ENCODE data around the gene SCPEP1. TPM values are rescaled to one million over a fixed set of nuclear protein-coding genes. Genes with fewer than 3 reads are reported as not detected.

The SCPEP1 gene
- total RNA-seq, 6 experiments from 2014 or later = 9.2 to 35.4 (median 24.8) TPM

GRCh38 chr17:57050306-57050705 lies 72.4 kb downstream of the SCPEP1 start:
- intact Hi-C loops (cut with DNase I) = no loop called here
- DNase-seq = no peak
- WGBS (ENCODE audit: insufficient coverage, low coverage, low lambda C conversion rate, missing lambda C conversion rate) = 63% methylated on average over 2 of the region's 5 CpGs

DNA sequence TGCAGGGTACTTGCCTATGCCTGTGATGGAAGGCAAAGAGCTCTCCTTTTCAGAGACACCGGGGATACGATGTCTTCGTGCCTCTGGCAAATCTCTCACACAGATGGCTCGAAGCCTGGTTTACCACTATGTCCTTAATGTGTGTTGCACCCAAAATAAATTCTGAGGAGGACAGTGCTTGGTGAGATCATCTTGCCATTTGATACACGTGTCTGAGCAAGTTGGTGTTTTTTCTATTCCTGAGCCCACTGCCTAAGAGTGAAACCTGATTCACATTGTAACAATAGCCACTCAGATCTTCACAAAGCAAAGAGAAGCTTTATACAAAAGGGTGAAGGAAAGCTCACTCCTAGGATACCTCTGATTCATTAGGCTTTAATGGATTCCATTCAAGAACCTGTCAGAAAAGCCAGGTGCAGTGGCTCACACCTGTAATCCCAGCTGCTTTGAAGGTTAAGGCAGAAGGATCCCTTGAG lies 74.0 kb downstream of the SCPEP1 start:
- Histone ChIP-seq H3K27ac (no peak overlapping the region), H3K27me3 (no peaks in the 10 kb centered on the region), H3K4me1 (peaks cover 0 to 11% (median 4%) of the 10 kb centered on the region in 4 donors), H3K4me3 (no peak overlapping the region), H3K9me3 (no peaks in the 10 kb centered on the region), H3K36me3 (no peaks in the 10 kb centered on the region)
- no peak for TF ChIP-seq CTCF (IDR thresholded peaks at IDR 0.05)
- no peak for TF ChIP-seq POLR2A (IDR thresholded peaks at IDR 0.05)
- WGBS (ENCODE audit: insufficient coverage, low coverage, low lambda C conversion rate, missing lambda C conversion rate) = 91% methylated on average over 4 of the region's 5 CpGs
- intact Hi-C loops (cut with DNase I) = no loop called here
- DNase-seq (no peak), ATAC-seq (no peak)

More at GRCh38 chr17:57050306-57050705, 72.4 kb downstream of the SCPEP1 start:
- Histone ChIP-seq H3K27me3 (no peaks in the 10 kb centered on the region), H3K9me3 (no peaks in the 10 kb centered on the region), H3K4me3 (no peak overlapping the region), H3K4me1 (peaks cover 0 to 11% (median 4%) of the 10 kb centered on the region in 4 donors), H3K27ac (no peak overlapping the region), H3K36me3 (no peaks in the 10 kb centered on the region)
- ATAC-seq = no peak
- TF ChIP-seq POLR2A (IDR thresholded peaks at IDR 0.05) (no peak), CTCF (IDR thresholded peaks at IDR 0.05) (no peak)

Other genes with a start within 250 kb of the SCPEP1 start
- gene C17orf67, start 144.2 kb upstream of the SCPEP1 start, total RNA-seq = 1 to 10 TPM in 1 of 6 experiments, under 1 TPM in 5; 0.31 to 1.1 (median 0.78) TPM
- gene DGKE, start 144.0 kb upstream of the SCPEP1 start, total RNA-seq = 10 to 100 TPM in 1 of 6 experiments, 1 to 10 TPM in 5; 2.2 to 10.4 (median 3.4) TPM
- 10 to 100 TPM; 35.6 to 60.8 (median 49.8) TPM for gene TRIM25, start 64.1 kb upstream of the SCPEP1 start, total RNA-seq
- gene COIL, start 17.1 kb upstream of the SCPEP1 start, total RNA-seq = 1 to 10 TPM; 5.5 to 7.1 (median 6.5) TPM
- 10 to 100 TPM; 31.2 to 58.5 (median 43.1) TPM for gene AKAP1, start 107.1 kb downstream of the SCPEP1 start, total RNA-seq

All from right lobe of liver (tissue), 6 donors.